ENCODE data around the gene DNAJB5.

- TF ChIP-seq CTCF (conservative IDR thresholded peaks at IDR 0.05; ENCODE audit: low read length) (no peak), EZH2phosphoT487 (IDR thresholded peaks at IDR 0.05; ENCODE audit: borderline replicate concordance) (no peak)
Observed at GRCh38 chr9:34994900-34995669, 5.5 kb downstream of the DNAJB5 start.
